Caco-2 (cell line): ENCODE data around the gene CLDN7. TPM values are rescaled to one million over a fixed set of nuclear protein-coding genes. Genes with fewer than 3 reads are reported as not detected.

Experiments
- BruUV-seq: library from RNA; stranded (reverse); fragments of 400-500 nt; replicated peaks from 2 replicates; lab custom pipeline; 2021; lab: Mats Ljungman, UMichigan
- CTCF ChIA-PET: fragments of 300-600 bp; sonication (Branson Sonifier 250); formaldehyde crosslinking; loops from one replicate; lab custom pipeline; 2022; ENCODE audit warnings: antibody characterized with exemption; lab: Charles Lee
- POLR2A ChIA-PET: fragments of 300-600 bp; sonication (Branson Sonifier 250); formaldehyde crosslinking; loops from one replicate; lab custom pipeline; 2022; ENCODE audit warnings: antibody characterized with exemption; lab: Charles Lee
- DNase-seq, 2 experiments: peaks; one replicate each; pipeline versions ENCODE4 v3.0.0 to v3.0.0-alpha.2; 2020 to 2022
- H3K27me3 ChIP-seq: replicated peaks from 2 replicates; pipeline ENCODE4 v1.6.0; 2011; ENCODE audit warnings: low read length; ENCODE audit not compliant: control insufficient read depth, insufficient read depth
- H3K36me3 ChIP-seq: 2 replicates; pipeline ENCODE4 v1.5.1; 2011; ENCODE audit warnings: low read length; ENCODE audit not compliant: control insufficient read depth, insufficient read depth
- H3K4me1 ChIP-seq: fragments of 250-450 bp; sonication (Bioruptor Pico); 2 replicates; pipeline ENCODE4 v1.5.1; 2020; ENCODE audit warnings: mild to moderate bottlenecking
- H3K4me3 ChIP-seq: 2 replicates; pipeline ENCODE4 v1.5.1; 2011; ENCODE audit warnings: low read depth, mild to moderate bottlenecking, control low read depth, low read length
- H3K9me3 ChIP-seq: fragments of 250-450 bp; sonication (Bioruptor Pico); 2 replicates; pipeline ENCODE4 v1.5.1; 2020; ENCODE audit warnings: mild to moderate bottlenecking, moderate library complexity
- H3K27ac Mint-ChIP-seq: one replicate; pipeline ENCODE4 v1.8.0; 2022; ENCODE audit warnings: mixed read lengths; ENCODE audit not compliant: unreplicated experiment
- H3K27me3 Mint-ChIP-seq: one replicate; pipeline ENCODE4 v1.8.0; 2022; ENCODE audit warnings: mixed read lengths; ENCODE audit not compliant: insufficient read depth, unreplicated experiment
- H3K36me3 Mint-ChIP-seq: one replicate; pipeline ENCODE4 v1.8.0; 2022; ENCODE audit warnings: mild to moderate bottlenecking, mixed read lengths; ENCODE audit not compliant: insufficient read depth, unreplicated experiment
- H3K4me1 Mint-ChIP-seq: one replicate; pipeline ENCODE4 v1.8.0; 2022; ENCODE audit warnings: low read depth, mixed read lengths; ENCODE audit not compliant: unreplicated experiment
- H3K4me3 Mint-ChIP-seq: one replicate; pipeline ENCODE4 v1.8.0; 2022; ENCODE audit warnings: mild to moderate bottlenecking, moderate library complexity, mixed read lengths; ENCODE audit not compliant: unreplicated experiment
- H3K9me3 Mint-ChIP-seq: one replicate; pipeline ENCODE4 v1.8.0; 2022; ENCODE audit warnings: mixed read lengths; ENCODE audit not compliant: unreplicated experiment
- CTCF ChIP-seq, 2 experiments: fragments of 200-600 bp in 1 of 2; IDR thresholded peaks; 1 replicate in 1 of 2; 2 replicates in 1 of 2; pipeline versions ENCODE4 v1.5.1 to v1.8.0; 2011 to 2022; ENCODE audit warnings: antibody characterized with exemption in 1 of 2, control low read depth in 1 of 2, inconsistent platforms in 1 of 2, low read depth in 1 of 2, low read length in 1 of 2, mild to moderate bottlenecking in 1 of 2, moderate library complexity in 1 of 2; ENCODE audit not compliant: insufficient read depth in 1 of 2, severe bottlenecking in 1 of 2, unreplicated experiment in 1 of 2
- intact Hi-C: fragments of 100-400 bp; cut with micrococcal nuclease; formaldehyde crosslinking; loops from one replicate; pipeline ENCODE4 v1.10.0; 2022; ENCODE audit not compliant: unreplicated experiment
- total RNA-seq: library from RNA; stranded (reverse); gene quantifications from 2 replicates; pipeline ENCODE4 v1.2.3, GENCODE V29; 2022

CLDN7 gene
- total RNA-seq, 1 experiment from 2014 or later, result 111 TPM

DNA sequence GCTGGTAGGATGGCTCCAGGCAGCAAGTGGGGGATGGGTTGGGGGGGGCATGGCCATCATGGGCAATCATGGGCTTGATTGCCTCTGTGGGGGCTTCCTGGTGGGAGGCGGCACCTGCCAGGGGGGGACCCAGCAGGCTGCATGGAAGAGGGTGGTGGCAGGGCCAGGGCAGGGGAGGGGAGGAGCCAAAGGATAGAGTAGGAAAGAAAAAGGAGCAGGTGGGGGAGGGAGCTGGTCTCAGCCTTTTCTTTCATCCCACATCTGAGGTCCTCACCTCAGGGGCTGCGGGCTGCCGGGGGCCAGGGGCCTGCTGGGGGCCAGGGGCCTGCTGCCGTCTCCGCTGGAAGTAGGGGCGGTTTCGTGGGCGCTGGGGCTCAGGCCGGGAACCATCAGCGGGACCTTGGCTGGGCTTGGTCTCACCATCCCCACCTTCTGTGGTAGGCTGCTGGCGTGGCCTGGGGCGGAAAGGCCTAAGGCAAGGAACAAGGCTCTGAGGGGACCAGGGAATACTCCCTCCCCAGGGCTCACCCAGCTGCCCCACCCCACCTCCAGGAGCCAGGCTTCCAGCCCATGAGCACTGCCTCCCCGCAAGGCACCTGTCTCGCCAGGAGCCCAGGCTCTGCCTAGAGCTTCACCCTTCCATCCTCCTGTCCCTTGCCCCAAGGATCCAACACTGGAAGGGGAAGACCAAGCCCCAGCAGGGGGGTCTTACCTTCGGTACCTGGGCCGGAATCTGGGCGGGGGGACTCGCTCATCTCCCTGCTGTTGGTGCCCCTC lies 27.2 kb upstream of the CLDN7 start:
- CTCF ChIA-PET, result no interaction called here
- intact Hi-C loops, result no loop called here
- BruUV-seq, result no TSS peak
- DNase-seq, result no peak
- no peak overlapping the region for H3K4me3 Mint-ChIP-seq
- Histone ChIP-seq H3K4me1 (0 out of 2 replicates have a peak, but pooled peaks cover 3% of the 10 kb centered on the region), H3K9me3 (no peaks in the 10 kb centered on the region), H3K27me3 (no peaks in the 10 kb centered on the region), H3K36me3 (no peaks in the 10 kb centered on the region; the same call in 1 of the 2 replicates), H3K4me3 (no peak overlapping the region)
- no peak for TF ChIP-seq CTCF (IDR thresholded peaks at IDR 0.05; ENCODE audit: insufficient read depth in 1 of 2, low read depth in 1 of 2, low read length in 1 of 2, severe bottlenecking in 1 of 2, unreplicated experiment in 1 of 2)
- no peaks in the 10 kb centered on the region for H3K27me3 Mint-ChIP-seq
- H3K9me3 Mint-ChIP-seq, result no peaks in the 10 kb centered on the region
- H3K36me3 Mint-ChIP-seq, result no peaks in the 10 kb centered on the region
- H3K27ac Mint-ChIP-seq, result no peak overlapping the region
- H3K4me1 Mint-ChIP-seq, result peaks cover 6% of the 10 kb centered on the region
- POLR2A ChIA-PET, result no interaction called here

DNA sequence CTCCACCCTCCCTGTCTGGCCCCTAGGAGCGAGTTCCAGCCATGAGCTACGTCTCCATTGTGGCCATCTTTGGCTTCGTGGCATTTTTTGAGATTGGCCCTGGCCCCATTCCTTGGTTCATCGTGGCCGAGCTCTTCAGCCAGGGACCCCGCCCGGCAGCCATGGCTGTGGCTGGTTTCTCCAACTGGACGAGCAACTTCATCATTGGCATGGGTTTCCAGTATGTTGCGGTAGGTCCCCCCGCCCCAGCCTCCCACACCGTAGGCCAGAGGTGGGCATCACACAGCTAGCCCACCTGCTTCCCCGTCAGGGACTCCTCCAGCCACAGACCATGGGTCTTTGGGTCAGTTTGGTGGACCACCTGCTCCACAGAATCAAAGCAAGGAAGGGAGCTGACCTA lies 23.4 kb upstream of the CLDN7 start:
- H3K4me1 ChIP-seq, result no peaks in the 10 kb centered on the region; the same call in 1 of the 2 replicates
- DNase-seq, result no peak
- TF ChIP-seq CTCF (IDR thresholded peaks at IDR 0.05; ENCODE audit: insufficient read depth in 1 of 2, low read depth in 1 of 2, low read length in 1 of 2, severe bottlenecking in 1 of 2, unreplicated experiment in 1 of 2), result no peak
- ChIA-PET CTCF (no interaction called here), POLR2A (no interaction called here)
- no peak overlapping the region for H3K4me3 Mint-ChIP-seq
- no peak overlapping the region for H3K27ac Mint-ChIP-seq
- H3K36me3 ChIP-seq, result no peaks in the 10 kb centered on the region
- intact Hi-C loops, result no loop called here
- H3K4me3 ChIP-seq, result no peak overlapping the region
- H3K27me3 ChIP-seq, result no peaks in the 10 kb centered on the region
- H3K9me3 Mint-ChIP-seq, result no peaks in the 10 kb centered on the region
- H3K9me3 ChIP-seq, result no peaks in the 10 kb centered on the region
- H3K36me3 Mint-ChIP-seq, result peaks cover 5% of the 10 kb centered on the region
- H3K27me3 Mint-ChIP-seq, result no peaks in the 10 kb centered on the region
- no peaks in the 10 kb centered on the region for H3K4me1 Mint-ChIP-seq
- no TSS peak for BruUV-seq

DNA sequence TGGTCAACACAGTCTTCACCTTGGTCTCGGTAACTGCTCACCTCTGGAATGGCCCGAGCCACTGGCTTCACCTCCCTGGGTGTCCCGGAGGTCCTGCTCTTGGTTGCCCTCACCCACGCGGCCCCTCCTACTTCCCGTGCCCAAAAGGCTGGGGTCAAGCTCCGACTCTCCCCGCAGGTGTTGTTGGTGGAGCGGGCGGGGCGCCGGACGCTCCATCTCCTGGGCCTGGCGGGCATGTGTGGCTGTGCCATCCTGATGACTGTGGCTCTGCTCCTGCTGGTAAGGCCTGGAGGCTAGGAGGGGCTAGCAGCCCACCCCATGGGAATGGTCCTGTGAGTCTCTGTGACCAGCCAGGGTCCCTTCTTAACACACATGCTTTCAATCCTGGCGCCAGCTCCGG lies 22.6 kb upstream of the CLDN7 start:
- H3K4me3 ChIP-seq, result no peak overlapping the region
- DNase-seq, result no peak
- H3K4me1 ChIP-seq, result peaks cover 3% of the 10 kb centered on the region; the same call in 1 of the 2 replicates
- CTCF ChIA-PET, result no interaction called here
- H3K4me1 Mint-ChIP-seq, result peaks cover 7% of the 10 kb centered on the region
- H3K9me3 ChIP-seq, result no peaks in the 10 kb centered on the region
- no peak overlapping the region for H3K4me3 Mint-ChIP-seq
- BruUV-seq, result no TSS peak
- no peak overlapping the region for H3K27ac Mint-ChIP-seq
- H3K36me3 Mint-ChIP-seq, result peaks cover 5% of the 10 kb centered on the region
- no peaks in the 10 kb centered on the region for H3K27me3 Mint-ChIP-seq
- H3K9me3 Mint-ChIP-seq, result no peaks in the 10 kb centered on the region
- no peak for TF ChIP-seq CTCF (IDR thresholded peaks at IDR 0.05; ENCODE audit: insufficient read depth in 1 of 2, low read depth in 1 of 2, low read length in 1 of 2, severe bottlenecking in 1 of 2, unreplicated experiment in 1 of 2)
- intact Hi-C loops, result no loop called here
- no peaks in the 10 kb centered on the region for H3K36me3 ChIP-seq
- no peaks in the 10 kb centered on the region for H3K27me3 ChIP-seq
- POLR2A ChIA-PET, result no interaction called here
